ENCODE measurements around the gene MYO7B.
"Not testable (repeated sequence)": the region's sequence is repeated elsewhere in the genome, so short reads cannot be mapped to it uniquely, and the experiment has no call there.

Gene MYO7B

DNA sequence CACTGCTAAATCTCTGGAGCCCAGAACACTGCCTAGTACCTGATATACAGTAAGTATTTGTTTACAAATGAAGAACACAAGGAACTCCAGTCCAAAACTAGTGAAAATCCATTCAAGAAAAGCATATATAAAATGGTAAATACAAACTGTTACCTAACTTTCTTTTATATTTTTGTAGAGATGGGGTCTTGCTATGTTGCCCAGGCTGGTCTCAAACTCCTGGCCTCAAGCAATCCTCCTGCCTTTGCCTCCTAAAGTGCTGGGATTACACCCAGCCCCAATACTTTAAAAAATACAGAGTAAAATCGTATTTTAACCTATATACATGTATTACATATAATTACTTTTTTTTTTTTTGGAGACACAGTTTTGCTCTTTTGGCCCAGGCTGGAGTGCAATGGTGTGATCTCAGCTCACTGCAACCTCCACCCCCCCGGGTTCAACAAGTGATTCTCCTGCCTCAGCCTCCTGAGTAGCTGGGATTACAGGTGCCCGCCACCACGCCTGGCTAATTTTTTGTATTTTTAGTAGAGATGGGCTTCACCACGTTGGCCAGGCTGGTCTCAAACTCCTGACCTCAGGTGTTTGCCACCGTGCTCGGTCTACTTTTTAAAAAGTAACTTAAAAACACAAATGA, 11.2 kb upstream of the MYO7B start:
- DNase-seq = not testable (repeated sequence)

DNA sequence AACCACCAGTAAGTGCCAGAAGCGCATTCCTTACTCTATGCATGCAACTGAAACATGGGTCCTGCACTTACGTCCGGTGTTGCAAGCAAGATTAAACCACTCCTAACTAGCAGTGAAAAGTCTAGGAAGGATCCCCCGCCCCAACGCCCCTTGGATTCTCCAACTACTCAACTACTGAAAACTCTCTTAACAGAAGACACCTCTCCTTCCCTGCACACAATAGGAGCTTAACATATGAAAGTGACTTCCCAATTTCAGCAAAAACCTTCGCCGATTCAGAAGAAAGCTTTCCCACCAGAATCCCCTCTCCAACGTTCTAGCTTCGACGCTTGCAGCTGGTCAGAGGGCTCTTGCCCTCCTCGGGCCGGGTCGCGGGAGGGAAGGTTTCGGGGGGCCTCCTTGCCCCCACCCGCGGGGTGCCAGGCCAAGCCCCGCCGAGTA, 9.8 kb upstream of the MYO7B start:
- DNase-seq = no peak

DNA sequence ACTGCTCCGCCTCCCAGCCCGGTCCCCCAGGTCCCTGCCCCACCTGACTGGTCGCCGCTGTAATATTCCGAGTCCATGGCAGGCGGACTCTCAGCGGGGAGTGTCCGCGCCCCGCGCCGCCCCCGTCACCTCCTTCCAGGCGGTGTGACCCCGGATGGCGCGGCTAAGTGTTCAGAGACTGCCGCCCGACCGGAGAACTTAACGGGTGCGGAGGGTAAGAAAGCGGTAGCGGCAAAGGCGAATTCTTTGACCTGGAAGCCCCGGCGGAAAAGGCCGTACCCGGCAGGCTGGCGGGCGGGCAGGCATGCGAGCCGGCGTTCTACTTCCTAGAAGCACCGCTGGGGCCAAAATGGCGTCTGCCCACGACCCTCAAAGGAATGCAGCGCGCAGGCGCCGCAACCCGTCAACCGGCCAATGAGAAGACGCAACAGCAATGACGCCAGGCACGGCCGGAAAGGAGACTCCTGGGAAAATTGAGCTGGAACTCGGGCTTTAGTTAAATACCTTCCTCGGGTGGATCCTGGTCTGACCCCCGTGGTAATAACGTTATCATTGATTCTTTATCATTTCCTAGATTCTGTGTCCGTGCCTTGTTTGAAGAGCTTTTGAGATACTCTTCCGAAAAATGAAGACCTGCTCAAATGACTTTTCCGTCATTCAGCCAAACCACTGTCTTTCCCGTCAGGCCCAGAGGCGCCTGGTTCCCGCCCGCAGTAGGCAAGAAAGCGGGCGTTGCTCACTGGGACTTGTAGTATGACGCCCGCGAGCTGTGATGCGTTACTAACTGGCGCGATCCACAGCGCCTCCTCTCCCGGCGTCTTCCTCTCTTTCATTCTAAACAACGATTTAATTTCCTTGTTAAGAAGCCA, 9.1 kb upstream of the MYO7B start, which contains the start of gene IWS1:
Gene IWS1, minus strand, starts transcription at position 358 of the 869 bp plus-strand sequence. Its CDS starts 281 bp downstream, at position 77.
- peak; percentile 94 for DNase-seq

DNA sequence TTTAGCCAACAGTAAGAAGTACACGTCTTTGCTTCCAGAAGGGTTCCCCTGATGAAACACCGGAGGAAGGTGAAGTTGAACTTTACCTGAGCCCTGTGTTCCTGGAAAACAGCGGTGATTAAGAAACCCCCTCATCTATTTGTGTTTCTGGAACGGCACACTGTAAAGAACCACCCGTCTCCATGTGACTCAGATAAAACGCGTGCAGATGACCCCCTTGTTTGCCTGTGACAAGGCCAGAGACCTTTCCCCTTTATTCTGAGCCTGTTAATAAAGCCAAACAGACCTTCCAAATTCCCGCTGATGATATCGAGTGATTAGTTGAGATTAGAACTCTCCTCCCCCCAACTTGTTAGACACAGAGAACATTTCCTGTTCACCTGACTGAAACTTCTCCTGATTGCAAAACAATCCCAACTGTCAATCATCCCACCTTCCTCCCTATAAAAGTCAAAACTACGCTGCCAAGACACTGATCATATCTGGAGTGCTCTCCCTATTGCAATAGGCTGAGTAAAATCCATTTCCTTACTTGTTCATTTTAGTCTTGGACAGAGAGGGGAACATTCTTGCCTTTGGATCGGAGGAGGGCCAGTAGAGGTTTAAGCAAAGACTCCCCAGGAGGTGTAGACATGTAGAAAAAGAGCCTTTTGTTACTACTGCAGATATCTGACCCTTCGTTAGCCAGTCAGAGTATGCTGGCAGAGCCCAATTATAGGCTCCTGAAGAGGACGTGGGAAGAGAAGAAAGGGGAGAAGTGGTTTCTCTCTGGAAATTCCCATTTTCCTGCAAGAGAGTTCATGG, 8.3 kb upstream of the MYO7B start:
- DNase-seq = peak; percentile 62

DNA sequence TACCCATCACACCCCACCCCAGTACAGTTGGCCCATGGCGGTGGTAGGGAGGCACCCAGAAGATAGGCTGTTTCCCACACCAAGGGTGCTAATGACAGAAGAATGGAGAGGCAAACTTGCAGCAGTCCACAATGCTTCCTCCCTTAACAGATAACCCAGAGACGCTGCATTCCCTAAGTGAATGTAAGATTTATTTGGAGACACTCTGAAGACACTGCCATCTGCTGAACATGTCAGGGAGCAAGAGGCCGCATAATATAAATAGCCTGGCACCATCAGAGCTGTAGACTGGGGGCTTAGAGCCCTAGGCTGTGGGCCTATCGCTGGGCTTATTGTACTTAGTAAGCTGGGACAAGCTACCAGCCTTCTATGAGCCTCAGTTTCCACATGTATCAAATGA, 7.0 kb upstream of the MYO7B start:
- no peak for DNase-seq

DNA sequence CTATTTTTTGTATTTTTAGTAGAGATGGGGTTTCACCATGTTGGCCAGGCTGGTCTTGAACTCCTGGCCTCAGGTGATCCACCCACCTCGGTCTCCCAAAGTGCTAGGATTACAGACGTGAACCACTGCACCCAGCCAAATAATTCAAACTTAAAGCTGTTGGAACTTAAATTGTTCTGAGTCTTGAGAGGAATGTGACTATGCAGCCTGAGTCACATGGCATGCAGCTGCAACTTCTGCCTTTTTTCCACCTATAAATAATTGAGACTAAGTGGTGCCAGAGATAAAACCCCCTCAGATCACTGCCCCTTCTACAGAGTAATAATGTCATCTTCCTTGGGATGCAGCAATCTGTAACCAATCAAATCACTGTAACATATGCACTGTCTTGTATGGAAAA, 6.1 kb upstream of the MYO7B start:
- DNase-seq = not testable (repeated sequence)

DNA sequence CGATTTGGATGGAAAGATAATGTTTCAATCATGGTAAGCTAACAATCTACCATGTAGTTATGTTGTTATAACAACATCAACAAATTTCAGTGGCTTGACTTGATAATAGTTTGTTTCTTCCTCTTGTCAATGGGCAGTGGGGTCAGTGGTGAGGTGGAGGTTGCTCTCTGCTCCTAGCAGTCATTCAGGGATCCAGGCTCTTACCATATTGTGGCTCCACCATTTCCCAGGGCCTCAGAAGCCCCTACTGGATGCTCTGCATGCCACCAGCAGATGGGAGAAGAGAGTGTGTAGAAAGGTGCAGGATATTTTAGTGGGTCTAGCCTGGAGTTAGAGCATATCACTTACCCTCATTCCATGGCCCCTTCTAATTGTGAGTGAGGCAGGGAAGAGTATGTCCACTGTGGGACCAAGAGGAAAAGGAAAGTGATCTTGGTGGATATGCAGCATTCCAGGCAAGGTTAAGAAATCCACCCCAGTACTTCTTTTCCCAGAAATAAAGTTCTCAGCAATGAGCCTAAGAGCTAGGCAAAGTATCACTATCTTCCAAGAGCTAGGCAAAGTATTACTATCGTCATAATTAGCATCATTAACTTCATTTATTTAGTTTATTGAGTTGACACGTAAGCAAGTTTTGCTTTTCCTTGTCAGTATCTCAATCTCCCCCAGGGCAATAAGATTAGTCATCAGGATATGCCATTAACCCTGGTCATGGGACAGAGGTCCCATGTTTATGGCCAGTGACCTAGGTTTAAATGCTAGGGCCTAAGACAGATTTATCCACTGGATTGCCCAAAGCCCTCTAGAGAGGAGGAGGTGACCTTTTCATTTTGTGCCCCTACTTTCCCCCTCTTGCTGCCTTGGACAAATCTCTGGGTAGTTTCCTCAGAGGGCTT, 5.0 kb upstream of the MYO7B start:
- no peak for DNase-seq

DNA sequence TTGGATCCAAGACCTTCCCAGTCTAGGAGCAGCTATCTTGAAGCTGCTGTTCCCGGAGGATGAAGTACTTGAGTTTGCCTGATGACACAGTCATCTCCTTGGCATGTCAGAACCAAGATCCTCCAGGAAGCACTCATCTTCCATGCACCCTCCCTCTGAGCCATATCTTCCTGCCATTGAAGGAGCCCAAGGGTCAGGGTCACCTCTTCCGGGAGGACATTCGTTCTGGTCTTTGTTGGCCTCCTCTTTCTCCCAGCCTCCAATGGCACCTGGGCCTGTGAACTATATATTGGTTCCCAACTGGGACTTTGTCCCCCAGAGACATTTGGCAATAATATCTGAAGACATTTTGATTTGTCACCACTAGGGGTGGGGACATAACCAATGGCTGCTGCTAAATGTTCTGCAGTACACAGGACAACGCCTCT, 4.2 kb upstream of the MYO7B start:
- no peak for DNase-seq

DNA sequence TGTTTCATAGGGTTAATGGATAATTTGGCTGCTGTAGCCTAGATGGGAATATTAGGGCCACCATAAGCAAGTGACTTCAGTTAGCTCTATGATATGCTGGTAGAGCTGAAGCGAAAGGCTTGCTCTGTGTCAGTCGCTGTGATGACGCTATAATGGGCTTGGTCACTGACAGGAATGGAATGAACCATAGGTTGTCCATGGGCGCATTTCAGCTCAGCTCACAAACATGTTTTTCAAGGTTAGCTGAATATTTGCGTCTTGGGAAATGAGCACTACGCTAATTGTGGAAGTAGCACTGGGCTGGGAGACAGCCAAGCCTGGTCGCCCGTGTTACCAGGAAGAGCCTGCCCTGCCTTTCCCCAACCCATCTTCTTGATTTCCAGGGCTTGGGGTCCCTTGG, 3.2 kb upstream of the MYO7B start:
- no peak for DNase-seq

DNA sequence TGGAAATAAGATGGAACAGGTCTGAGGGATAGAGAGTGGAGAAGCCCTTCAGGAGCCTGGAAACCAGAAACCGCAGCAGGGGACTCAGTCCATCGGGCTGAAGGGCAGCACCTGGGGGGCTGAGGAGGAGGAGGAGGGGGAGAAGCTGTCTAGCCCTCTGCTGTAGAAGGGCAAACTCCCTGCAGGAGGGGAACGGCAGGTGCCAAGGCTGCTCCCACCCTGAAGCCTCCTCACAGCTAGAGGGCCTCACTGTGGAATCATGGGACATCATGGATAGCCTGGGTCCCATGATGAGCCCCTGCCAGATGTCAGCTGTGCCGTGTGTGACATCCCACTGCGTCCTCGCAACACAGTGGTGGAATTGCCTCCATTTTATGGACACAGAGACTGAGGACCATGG, 435 bp downstream of the MYO7B start:
- no peak for DNase-seq

DNA sequence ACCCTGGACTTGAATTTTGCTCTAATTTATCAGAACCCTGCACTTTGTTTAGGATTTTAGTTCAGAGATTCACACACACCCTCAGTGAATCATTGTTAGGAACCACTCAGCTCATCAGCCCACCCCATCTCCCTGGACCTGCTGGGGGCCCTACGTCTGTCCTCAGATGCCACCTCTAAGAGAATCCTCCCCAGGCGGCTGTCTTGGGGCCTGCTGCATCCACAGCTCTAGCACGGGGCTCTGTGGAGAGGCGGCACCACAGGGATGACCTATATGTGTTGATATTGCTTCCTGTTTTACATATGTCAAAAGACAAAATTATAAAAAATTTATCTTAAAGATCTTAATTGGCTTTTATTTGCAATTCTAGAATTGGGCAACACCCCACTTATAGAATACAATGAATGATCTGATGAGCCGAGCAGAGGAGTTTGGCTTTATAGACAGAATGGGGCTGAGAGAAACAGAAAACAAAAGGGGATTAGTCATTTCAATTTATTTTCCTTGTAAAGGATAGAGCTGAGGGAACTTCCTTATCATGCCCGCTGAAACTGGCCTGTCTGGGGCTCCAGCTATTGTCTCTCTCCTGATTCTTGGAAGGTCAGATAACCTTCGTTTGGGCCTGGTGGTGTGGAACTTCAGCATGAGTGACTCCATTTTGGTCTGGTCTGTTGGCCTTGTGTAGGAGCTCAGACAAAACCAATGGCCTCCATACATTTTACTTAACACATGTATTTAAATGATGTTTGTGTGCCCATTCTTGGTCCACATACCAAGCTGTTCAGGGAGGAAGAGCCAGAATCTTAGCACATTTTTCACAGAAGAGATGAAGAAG, 1.4 kb downstream of the MYO7B start:
- no peak for DNase-seq

DNA sequence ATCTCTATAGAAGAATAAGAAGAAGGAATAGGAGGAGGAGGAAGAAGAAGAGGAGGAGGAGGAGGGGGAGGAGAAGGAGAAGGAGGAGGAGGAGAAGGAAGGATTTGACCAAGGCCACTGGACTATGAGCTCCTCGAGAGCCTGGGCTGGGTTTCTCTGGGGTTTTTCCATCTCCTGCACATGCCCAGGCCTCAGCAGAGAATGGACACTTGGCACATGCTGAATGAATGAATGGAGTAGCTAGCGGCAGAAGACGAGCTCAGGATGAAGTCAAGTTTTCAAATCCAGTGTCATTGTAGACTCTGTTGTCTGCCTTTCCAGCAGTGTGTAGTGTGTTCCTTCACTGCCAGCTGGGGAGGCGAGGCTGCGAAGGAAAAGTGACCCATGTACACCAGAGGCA, 2.2 kb downstream of the MYO7B start:
- no peak for DNase-seq

DNA sequence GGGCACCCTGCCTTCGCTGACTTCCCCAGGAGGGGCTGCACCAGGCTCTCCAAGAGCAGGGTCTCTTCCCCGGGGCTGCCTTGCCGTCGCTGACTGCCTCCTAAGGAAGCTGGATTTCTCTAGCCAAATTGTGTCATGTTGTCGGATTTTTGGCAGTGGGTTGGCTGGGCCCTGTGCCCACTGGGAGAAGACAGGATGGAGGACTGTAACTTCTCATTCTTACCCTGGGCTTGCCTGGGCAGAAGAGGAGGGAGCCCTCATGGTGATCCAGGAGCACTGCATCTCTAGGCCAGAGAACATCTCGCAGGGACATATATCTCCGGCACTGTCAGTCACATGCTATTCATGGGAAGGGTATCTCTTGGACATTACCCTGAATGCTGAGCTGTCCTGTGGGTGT, 6.3 kb downstream of the MYO7B start:
- no peak for DNase-seq

DNA sequence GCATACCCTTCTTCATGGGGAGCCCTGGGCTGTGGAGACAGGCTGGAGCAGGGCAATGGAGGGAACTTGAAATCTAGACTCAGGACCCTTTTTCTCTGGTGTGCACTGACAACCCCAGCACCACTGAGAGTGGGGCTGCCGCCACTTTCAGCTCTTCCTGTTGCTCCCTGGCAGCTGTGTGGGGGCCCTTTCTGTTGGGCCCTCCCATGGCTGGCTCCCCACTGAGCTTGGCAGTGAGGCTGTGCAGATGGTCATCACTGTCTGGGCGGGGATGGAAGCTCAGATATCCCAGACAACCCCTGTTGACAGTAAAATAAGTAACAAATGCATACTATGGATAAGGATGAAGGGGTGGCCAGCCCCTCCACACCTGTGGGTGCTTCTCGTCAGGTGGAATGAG, 6.7 kb downstream of the MYO7B start:
- no peak for DNase-seq

DNA sequence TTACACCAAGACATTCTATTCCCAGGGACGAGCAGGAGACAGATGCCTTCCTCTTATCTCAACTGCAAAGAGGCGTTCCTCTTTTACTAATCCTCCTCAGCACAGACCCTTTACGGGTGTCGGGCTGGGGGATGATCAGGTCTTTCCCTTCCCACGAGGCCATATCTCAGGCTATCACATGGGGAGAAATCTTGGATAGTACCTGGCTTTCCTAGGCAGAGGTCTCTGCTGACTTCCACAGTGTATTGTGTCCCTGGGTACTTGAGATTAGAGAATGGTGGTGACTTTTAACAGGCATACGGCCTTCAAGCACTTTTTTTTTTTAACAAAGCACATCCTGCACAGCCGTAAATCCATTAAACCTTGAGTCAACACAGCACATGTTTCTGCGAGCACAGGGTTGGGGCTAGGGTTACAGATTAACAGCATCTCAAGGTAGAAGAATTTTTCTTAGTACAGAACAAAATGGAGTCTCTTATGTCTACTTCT, 7.6 kb downstream of the MYO7B start:
- not testable (repeated sequence) for DNase-seq

DNA sequence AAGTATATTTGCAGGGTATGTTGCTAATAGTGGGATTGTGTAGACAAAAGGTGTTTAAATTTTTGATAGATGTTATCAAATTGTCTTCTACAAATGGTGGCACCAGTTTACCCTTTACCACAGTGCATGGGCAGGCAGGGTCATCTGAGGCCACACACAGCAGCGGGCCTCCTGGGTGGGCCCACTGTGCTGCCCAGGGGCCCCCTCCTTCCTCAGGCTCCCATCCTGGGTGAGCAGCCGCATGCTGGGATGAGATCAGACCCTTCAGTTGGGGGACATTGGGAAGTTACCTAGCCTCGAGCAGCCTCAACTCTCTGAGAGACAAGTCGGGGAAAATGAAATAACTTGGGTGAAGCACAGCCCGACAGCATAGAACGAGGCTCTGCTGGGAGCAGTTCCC, 9.7 kb downstream of the MYO7B start:
- no peak for DNase-seq

DNA sequence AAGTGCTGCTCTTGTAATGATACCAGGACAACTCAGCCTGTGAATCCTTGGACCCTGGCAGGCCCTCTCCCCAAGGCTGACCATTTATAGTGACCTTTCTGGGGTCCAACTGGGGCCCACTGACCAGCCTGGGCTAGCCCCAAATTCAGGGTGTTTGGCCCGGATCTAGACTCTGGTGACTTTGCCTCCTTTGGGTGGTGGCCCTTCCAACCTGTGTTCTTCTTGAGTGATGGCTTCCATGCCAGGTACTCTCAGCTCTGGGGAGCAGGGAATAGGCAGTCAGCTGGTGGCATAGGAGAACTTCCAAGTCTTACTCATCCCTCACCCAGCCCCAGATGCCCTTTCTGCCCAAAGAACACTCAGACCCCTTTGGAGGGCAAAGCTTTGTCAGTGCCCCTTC, 10.3 kb downstream of the MYO7B start:
- no peak for DNase-seq

DNA sequence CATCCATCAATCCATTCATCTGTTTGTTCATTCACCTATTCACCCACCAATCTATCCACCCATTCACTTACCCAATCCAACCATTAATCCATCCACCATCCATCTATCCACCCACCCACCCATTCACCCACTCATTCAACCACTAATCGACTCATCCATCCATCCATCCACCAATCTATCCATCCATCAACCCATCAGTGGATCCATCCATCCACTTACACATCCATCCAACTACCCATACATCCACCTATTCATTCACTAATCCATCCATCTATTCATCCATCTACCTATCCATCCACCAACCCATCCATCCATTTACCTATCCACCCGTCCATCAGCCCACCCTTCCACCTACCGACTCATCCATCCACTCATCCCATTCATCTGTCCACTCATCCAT, 11.3 kb downstream of the MYO7B start:
- DNase-seq = no peak

DNA sequence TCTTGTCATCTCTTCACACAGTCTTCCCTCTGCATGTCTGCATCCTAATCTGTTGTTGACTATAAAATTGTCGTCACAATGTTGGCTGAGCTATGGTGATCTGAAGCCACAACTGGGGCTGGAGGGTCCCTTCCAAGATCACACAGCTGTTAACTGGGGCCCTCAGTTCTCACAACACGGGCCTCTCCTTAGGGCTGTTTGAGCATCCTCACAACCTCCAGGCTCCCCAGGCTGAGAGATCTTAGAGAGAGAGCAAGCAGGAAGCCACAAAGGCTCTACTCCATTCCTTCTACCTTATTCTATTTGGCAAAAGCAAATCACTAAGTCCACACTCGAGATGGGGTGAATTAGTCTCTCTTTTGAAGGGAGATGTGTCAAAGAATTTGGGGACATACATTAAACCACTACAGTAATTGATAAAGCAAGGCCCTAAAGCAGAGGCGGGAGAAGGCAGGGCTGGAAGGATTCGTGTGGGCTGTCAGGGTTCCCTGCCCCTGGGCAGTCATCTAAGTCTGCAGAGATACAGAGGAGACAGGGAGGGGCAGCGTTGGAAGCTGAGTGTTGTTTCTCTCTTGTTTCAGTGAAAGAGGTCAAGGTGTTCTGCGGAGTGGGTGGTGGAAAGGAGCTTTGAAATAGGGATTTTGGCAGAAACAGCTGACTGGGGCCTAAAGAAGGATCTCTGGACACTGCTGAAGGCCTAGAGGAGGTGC, 15.9 kb downstream of the MYO7B start:
- no peak for DNase-seq

DNA sequence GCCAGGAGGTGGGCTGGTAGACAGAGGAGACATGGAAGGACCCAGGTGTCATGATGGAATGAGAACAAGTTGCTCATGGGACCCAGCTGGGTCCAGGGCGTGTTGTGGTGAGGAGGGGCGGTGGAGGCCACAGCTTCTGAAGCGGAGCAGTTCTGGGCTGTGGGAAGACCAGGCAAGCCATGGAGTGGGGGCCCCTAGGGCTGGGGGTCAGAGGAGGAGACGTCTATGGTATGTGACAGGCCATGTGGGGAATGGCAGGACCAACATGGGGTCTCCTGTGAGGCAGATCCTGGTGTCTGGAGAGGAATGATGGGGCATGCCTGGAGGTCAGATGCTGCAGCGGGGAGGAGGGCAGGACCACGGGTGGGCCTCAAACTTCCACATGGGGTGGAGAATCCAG, 16.9 kb downstream of the MYO7B start:
- DNase-seq = no peak

DNA sequence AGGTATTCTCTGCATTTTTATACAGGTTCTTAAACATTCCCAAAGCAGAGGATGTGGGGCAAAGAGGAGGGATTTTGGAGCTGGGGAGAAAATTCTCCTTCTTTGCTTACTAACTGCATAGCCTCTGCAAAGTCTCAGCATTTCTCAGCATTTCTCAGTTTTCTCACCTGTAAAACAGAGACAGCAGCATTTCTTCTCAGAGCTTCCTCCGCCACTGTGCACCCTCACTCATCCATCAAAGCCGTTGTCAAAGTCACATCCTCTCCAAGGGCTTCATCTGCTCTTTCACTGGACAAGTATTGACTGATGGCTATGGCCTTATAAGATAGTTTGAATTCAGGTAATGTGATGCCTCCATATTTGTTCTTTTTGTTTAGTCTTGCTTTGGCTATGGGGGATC, 17.4 kb downstream of the MYO7B start:
- DNase-seq = no peak

Data from NCI-H1417 treated with DMSO at 0.1 percent for 48 hours (cell line).